DND-41 (cell line): ENCODE data around the gene UBE2Q2.

Experiments
- ATAC-seq: fragments of 200-7000 bp; cut with Tn5 transposase; 3 replicates; pipeline ENCODE4 v1.9.1; 2021; ENCODE audit warnings: low read depth; ENCODE audit not compliant: insufficient read depth
- DNase-seq: peaks from one replicate; pipeline ENCODE4 v3.0.0-alpha.2; 2020
- H2AFZ ChIP-seq: 2 replicates; pipeline ENCODE4 v1.6.0; 2012; ENCODE audit warnings: low read depth, low read length
- H3K27ac ChIP-seq: 2 replicates; pipeline ENCODE4 v1.5.1; 2012; ENCODE audit warnings: low read length, inconsistent platforms
- H3K27me3 ChIP-seq: fragments of 200-600 bp; sonication (generic); 2 replicates; pipeline ENCODE4 v1.6.0; 2012; ENCODE audit warnings: low read length, mild to moderate bottlenecking, inconsistent platforms; ENCODE audit not compliant: insufficient read depth, poor library complexity
- H3K36me3 ChIP-seq: 2 replicates; pipeline ENCODE4 v1.5.1; 2012; ENCODE audit warnings: low read length, inconsistent platforms; ENCODE audit not compliant: insufficient read depth
- H3K4me1 ChIP-seq: 2 replicates; pipeline ENCODE4 v1.5.1; 2012; ENCODE audit warnings: mild to moderate bottlenecking, low read length; ENCODE audit not compliant: insufficient read depth
- H3K4me2 ChIP-seq: 2 replicates; pipeline ENCODE4 v1.6.0; 2012; ENCODE audit warnings: mild to moderate bottlenecking, moderate library complexity, low read length, inconsistent platforms; ENCODE audit not compliant: insufficient read depth
- H3K4me3 ChIP-seq, 2 experiments: fragments of 200-600 bp in 1 of 2; shearing (Covaris generic) in 1 of 2; 2 replicates each; pipeline ENCODE4 v1.5.1; 2012 to 2016; ENCODE audit warnings: inconsistent platforms in 2 of 2, low read length in 2 of 2, mild to moderate bottlenecking in 2 of 2, low read depth in 1 of 2, moderate library complexity in 1 of 2
- H3K79me2 ChIP-seq: 2 replicates; pipeline ENCODE4 v1.6.0; 2012; ENCODE audit warnings: low read length, inconsistent platforms; ENCODE audit not compliant: insufficient read depth
- H3K9ac ChIP-seq: 2 replicates; pipeline ENCODE4 v1.6.0; 2012; ENCODE audit warnings: low read depth, mild to moderate bottlenecking, inconsistent platforms, low read length, moderate library complexity
- H3K9me3 ChIP-seq: 2 replicates; pipeline ENCODE4 v1.5.1; 2012; ENCODE audit warnings: low read length, moderate library complexity, mild to moderate bottlenecking, inconsistent platforms; ENCODE audit not compliant: insufficient read depth, severe bottlenecking
- H4K20me1 ChIP-seq: 2 replicates; pipeline ENCODE4 v1.6.0; 2012; ENCODE audit warnings: low read length; ENCODE audit not compliant: insufficient read depth
- EZH2 ChIP-seq: IDR thresholded peaks from 3 replicates; pipeline ENCODE4 v1.6.1; 2012; ENCODE audit warnings: borderline replicate concordance, low read depth, mild to moderate bottlenecking, moderate library complexity, low read length, inconsistent platforms; ENCODE audit not compliant: severe bottlenecking
- TF ChIP-seq, protein P1 (sequence below): IDR thresholded peaks from 2 replicates; pipeline ENCODE4 v1.5.1; 2012; ENCODE audit warnings: borderline replicate concordance, low read length, moderate library complexity, mild to moderate bottlenecking; ENCODE audit not compliant: poor library complexity, severe bottlenecking; ENCODE audit errors: extremely low read depth

UBE2Q2 gene

DNA sequence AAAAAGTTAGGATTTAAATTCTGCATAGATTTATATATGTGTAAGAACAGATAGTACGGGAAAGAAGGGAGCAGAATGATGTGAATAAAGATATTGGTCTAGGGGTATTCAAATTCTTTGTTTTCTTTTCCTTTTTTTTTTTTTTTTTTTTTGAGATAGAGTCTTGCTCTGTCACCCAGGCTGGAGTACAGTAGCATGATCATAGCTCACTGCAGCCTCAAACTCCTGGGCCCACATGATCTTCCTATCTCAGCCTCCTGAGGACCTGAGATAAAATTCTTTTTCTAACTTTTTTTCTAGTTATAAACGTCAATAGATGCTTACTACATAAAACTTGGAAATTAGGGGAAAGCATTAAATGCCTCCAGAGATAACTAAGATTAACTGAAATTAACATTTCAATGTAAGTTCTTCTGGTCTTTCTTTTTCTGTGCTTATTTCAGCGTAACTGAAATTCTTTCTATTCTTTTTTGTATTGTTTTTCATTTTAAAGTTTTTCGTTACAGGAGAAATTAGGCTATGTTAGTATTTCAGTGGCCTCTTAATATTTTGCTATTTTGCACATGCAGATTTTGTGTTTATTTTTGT, 29.2 kb downstream of the UBE2Q2 start:
- Histone ChIP-seq H3K36me3 (peaks cover 69% of the 10 kb centered on the region), H3K4me1 (no peaks in the 10 kb centered on the region), H3K4me2 (no peak overlapping the region)

DNA sequence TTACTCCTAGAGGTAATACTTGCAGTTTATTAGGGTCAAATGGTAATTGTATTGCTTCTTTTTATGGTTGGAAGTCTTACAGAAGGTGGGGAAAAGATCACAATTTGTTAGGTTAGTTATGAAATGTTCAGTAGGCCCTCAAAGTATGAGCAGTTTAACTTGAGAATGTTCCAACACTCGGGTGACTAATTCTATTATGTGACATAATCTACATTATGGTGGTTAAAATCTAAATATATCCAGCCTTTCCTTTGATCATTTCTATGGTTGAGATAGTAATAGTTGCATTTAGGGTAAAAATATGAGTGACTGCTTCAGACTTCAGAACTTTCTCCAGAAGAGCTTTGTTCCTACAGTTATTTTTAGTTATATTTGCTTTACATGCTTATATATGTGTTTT, 40.8 kb downstream of the UBE2Q2 start:
- no peak overlapping the region for H3K9ac ChIP-seq
- ATAC-seq = no peak
- H3K27ac ChIP-seq = no peak overlapping the region
- no peak overlapping the region for H2AFZ ChIP-seq
- H3K36me3 ChIP-seq = peaks cover 71% of the 10 kb centered on the region; the same call in 1 of the 2 replicates
- DNase-seq = no peak
- H3K79me2 ChIP-seq = no peaks in the 10 kb centered on the region
- no peaks in the 10 kb centered on the region for H3K9me3 ChIP-seq
- H3K4me1 ChIP-seq = no peaks in the 10 kb centered on the region
- no peak overlapping the region for H3K4me3 ChIP-seq
- H3K4me2 ChIP-seq = no peak overlapping the region
- H3K27me3 ChIP-seq = no peaks in the 10 kb centered on the region
- TF ChIP-seq, protein P1, sequence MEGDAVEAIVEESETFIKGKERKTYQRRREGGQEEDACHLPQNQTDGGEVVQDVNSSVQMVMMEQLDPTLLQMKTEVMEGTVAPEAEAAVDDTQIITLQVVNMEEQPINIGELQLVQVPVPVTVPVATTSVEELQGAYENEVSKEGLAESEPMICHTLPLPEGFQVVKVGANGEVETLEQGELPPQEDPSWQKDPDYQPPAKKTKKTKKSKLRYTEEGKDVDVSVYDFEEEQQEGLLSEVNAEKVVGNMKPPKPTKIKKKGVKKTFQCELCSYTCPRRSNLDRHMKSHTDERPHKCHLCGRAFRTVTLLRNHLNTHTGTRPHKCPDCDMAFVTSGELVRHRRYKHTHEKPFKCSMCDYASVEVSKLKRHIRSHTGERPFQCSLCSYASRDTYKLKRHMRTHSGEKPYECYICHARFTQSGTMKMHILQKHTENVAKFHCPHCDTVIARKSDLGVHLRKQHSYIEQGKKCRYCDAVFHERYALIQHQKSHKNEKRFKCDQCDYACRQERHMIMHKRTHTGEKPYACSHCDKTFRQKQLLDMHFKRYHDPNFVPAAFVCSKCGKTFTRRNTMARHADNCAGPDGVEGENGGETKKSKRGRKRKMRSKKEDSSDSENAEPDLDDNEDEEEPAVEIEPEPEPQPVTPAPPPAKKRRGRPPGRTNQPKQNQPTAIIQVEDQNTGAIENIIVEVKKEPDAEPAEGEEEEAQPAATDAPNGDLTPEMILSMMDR = no peak
- TF ChIP-seq EZH2 = no peak
- H4K20me1 ChIP-seq = no peaks in the 10 kb centered on the region

More for the DNA sequence above, 29.2 kb downstream of the UBE2Q2 start:
- ATAC-seq = no peak
- no peaks in the 10 kb centered on the region for H4K20me1 ChIP-seq
- no peak overlapping the region for H3K4me3 ChIP-seq
- no peak for DNase-seq
- no peak overlapping the region for H3K27ac ChIP-seq
- TF ChIP-seq EZH2 = no peak
- no peaks in the 10 kb centered on the region for H3K9me3 ChIP-seq
- H3K9ac ChIP-seq = no peak overlapping the region
- peaks cover 6% of the 10 kb centered on the region; the same call in 1 of the 2 replicates for H3K79me2 ChIP-seq
- H3K27me3 ChIP-seq = no peaks in the 10 kb centered on the region
- no peak overlapping the region for H2AFZ ChIP-seq

DNA sequence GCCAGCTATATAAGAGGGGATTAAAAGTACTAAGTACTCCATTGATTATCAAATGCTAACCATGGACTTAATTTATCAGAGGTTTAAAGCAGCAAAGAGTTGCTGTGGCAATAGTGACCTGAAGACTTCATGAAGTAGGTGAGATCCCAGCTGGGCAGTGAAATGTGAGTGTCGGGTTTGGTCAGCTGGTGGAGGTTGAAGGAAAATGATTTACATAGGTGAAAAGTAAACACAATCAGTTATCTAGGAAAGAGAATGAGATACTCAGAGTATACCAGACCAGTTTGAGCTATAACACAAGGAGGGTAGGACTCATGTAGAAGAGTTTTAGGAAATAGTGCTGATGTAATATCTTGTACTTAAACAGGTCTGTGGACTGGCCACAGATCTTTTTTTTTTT, 43.9 kb downstream of the UBE2Q2 start:
- H3K9ac ChIP-seq = no peak overlapping the region
- ATAC-seq (no peak), DNase-seq (no peak)
- H2AFZ ChIP-seq = no peak overlapping the region
- no peak overlapping the region for H3K27ac ChIP-seq
- H3K27me3 ChIP-seq = no peaks in the 10 kb centered on the region
- no peaks in the 10 kb centered on the region for H3K79me2 ChIP-seq
- no peaks in the 10 kb centered on the region for H3K9me3 ChIP-seq
- H3K4me3 ChIP-seq = no peak overlapping the region
- H3K4me1 ChIP-seq = no peaks in the 10 kb centered on the region
- no peaks in the 10 kb centered on the region for H4K20me1 ChIP-seq
- H3K4me2 ChIP-seq = no peak overlapping the region
- H3K36me3 ChIP-seq = peaks cover 60% of the 10 kb centered on the region
- TF ChIP-seq, protein P1 = no peak
- no peak for TF ChIP-seq EZH2

DNA sequence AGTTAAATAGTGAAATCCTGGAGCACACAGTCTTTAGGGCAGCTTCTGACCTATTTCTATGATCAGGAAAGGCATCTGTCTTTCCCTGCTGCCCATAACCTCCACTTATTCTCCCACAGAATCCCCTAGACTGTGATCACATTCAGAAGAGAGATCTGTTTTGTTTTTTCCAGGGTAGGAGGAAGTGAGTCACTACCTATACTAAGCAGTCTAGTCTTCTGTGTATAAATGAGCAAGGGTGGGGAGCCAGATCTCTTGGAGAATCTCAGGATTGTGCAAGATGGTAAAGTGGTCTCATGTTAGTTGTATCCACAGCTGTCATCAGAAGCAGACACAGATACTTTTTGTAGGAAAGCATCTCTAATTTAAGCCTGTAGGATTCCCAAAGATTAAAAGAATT, 48.6 kb downstream of the UBE2Q2 start:
- H3K4me1 ChIP-seq = no peaks in the 10 kb centered on the region
- no peak overlapping the region for H3K4me3 ChIP-seq
- H3K79me2 ChIP-seq = no peaks in the 10 kb centered on the region
- H3K27ac ChIP-seq = no peak overlapping the region
- no peak overlapping the region for H3K9ac ChIP-seq
- peaks cover 42% of the 10 kb centered on the region for H3K36me3 ChIP-seq
- H3K4me2 ChIP-seq = no peak overlapping the region
- DNase-seq = no peak
- H2AFZ ChIP-seq = no peak overlapping the region
- ATAC-seq = no peak
- no peaks in the 10 kb centered on the region for H3K27me3 ChIP-seq
- H3K9me3 ChIP-seq = no peaks in the 10 kb centered on the region
- TF ChIP-seq EZH2 = no peak
- TF ChIP-seq, protein P1 = no peak
- H4K20me1 ChIP-seq = no peaks in the 10 kb centered on the region
